22Rv1 (cell line): ENCODE results near the gene PDZRN4.

Experiments
- CTCF ChIP-seq: fragments of 450-650 bp; IDR thresholded peaks from 2 replicates; pipeline ENCODE4 v1.5.1; 2017; ENCODE audit warnings: mild to moderate bottlenecking
- ZFX ChIP-seq: fragments of 450-650 bp; IDR thresholded peaks from 2 replicates; pipeline ENCODE4 v1.6.1; 2017; ENCODE audit warnings: antibody characterized with exemption, borderline replicate concordance

GRCh38 chr12:41221491-41221890 is 33.4 kb downstream of the PDZRN4 start:
- TF ChIP-seq CTCF (no peak), ZFX (no peak)
